ENCODE results near the gene SASH1.

- TF ChIP-seq, protein P1, sequence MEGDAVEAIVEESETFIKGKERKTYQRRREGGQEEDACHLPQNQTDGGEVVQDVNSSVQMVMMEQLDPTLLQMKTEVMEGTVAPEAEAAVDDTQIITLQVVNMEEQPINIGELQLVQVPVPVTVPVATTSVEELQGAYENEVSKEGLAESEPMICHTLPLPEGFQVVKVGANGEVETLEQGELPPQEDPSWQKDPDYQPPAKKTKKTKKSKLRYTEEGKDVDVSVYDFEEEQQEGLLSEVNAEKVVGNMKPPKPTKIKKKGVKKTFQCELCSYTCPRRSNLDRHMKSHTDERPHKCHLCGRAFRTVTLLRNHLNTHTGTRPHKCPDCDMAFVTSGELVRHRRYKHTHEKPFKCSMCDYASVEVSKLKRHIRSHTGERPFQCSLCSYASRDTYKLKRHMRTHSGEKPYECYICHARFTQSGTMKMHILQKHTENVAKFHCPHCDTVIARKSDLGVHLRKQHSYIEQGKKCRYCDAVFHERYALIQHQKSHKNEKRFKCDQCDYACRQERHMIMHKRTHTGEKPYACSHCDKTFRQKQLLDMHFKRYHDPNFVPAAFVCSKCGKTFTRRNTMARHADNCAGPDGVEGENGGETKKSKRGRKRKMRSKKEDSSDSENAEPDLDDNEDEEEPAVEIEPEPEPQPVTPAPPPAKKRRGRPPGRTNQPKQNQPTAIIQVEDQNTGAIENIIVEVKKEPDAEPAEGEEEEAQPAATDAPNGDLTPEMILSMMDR (IDR thresholded peaks at IDR 0.05), result no peak
- TF ChIP-seq EP300 (IDR thresholded peaks at IDR 0.05), result no peak
Measured at GRCh38 chr6:148487461-148487860, 144.8 kb downstream of the SASH1 start.
